HepG2 (cell line): Measurements from ENCODE around the gene CCDC142. TPM values are rescaled to one million over a fixed set of nuclear protein-coding genes. Genes with fewer than 3 reads are reported as not detected.
A peak's percentile ranks its signal among the peaks of the same experiment; 100 is the strongest.

Source experiments
- ATAC-seq: fragments of 200-7000 bp; cut with Tn5 transposase; 3 replicates; pipeline ENCODE4 v1.9.1; 2020; ENCODE audit warnings: mild to moderate bottlenecking, moderate library complexity
- BruUV-seq: library from RNA; stranded (reverse); fragments of 400-500 nt; replicated peaks from 2 replicates; lab custom pipeline; 2021; lab: Mats Ljungman, UMichigan
- CTCF ChIA-PET: fragments of 300-600 bp; formaldehyde crosslinking; extraction: SDS; loops from one replicate; lab custom pipeline; 2021; ENCODE audit warnings: low total read pairs, inconsistent platforms, low intra/inter-chr PET ratio; lab: Yijun Ruan, JAX
- POLR2A ChIA-PET: fragments of 350-600 bp; sonication (Branson Sonifier 250); formaldehyde crosslinking; loops from one replicate; lab custom pipeline; 2020; ENCODE audit warnings: antibody characterized with exemption, inconsistent platforms; lab: Yijun Ruan, JAX
- DNase-seq: peaks from one replicate; pipeline ENCODE4 v3.0.0-alpha.2; 2015; ENCODE audit warnings: low spot score
- FAIRE-seq: peaks from 3 replicates; lab custom pipeline; 2011; peaks lifted over from hg19 to GRCh38; lab: Jason Lieb, UNC
- H2AFZ ChIP-seq: one replicate; pipeline ENCODE4 v1.6.1; 2011; ENCODE audit warnings: low read length, inconsistent platforms
- H3K27ac ChIP-seq: fragments of 300-600 bp; 3 replicates; pipeline ENCODE4 v1.8.0; 2011; ENCODE audit warnings: mixed run types, mild to moderate bottlenecking, mixed read lengths, low read length, inconsistent platforms; ENCODE audit not compliant: insufficient read depth; ENCODE audit errors: extremely low read length
- H3K27me3 ChIP-seq, 2 experiments: fragments of 200-600 bp in 1 of 2; 2 replicates in 1 of 2; 3 replicates in 1 of 2; pipeline versions ENCODE4 v1.6.0 to v1.8.0; 2011; ENCODE audit warnings: low read length in 2 of 2, mild to moderate bottlenecking in 2 of 2, moderate library complexity in 2 of 2, inconsistent platforms in 1 of 2; ENCODE audit not compliant: insufficient read depth in 2 of 2, control insufficient read depth in 1 of 2
- H3K36me3 ChIP-seq, 2 experiments: fragments of 200-600 bp in 1 of 2; replicated peaks in 1 of 2; 2 replicates in 1 of 2; 3 replicates in 1 of 2; pipeline versions ENCODE4 v1.5.1 to v1.8.0; 2011; ENCODE audit warnings: low read length in 2 of 2, inconsistent platforms in 1 of 2; ENCODE audit not compliant: insufficient read depth in 2 of 2, control insufficient read depth in 1 of 2
- H3K4me1 ChIP-seq: 2 replicates; pipeline ENCODE4 v1.5.1; 2012; ENCODE audit warnings: low read length, inconsistent platforms; ENCODE audit not compliant: insufficient read depth
- H3K4me2 ChIP-seq: 2 replicates; pipeline ENCODE4 v1.6.0; 2011; ENCODE audit warnings: low read depth, low read length, inconsistent platforms
- H3K4me3 ChIP-seq, 3 experiments: fragments of 200-600 bp in 1 of 3; sonication (generic), shearing (Covaris generic) in 1 of 3; replicated peaks in 1 of 3; 2 replicates each; pipeline ENCODE4 v1.5.1; 2011 to 2016; ENCODE audit warnings: low read length in 3 of 3, inconsistent platforms in 2 of 3, low read depth in 2 of 3, mild to moderate bottlenecking in 2 of 3, control low read depth in 1 of 3, mixed read lengths in 1 of 3; ENCODE audit not compliant: insufficient read depth in 1 of 3
- H3K79me2 ChIP-seq: one replicate; pipeline ENCODE4 v1.6.1; 2011; ENCODE audit warnings: low read length, inconsistent platforms; ENCODE audit not compliant: insufficient read depth
- H3K9ac ChIP-seq: 2 replicates; pipeline ENCODE4 v1.6.0; 2011; ENCODE audit warnings: mild to moderate bottlenecking, low read depth, low read length, inconsistent platforms; ENCODE audit not compliant: insufficient read depth
- H3K9me3 ChIP-seq: 2 replicates; pipeline ENCODE4 v1.5.1; 2012; ENCODE audit warnings: mild to moderate bottlenecking, low read length
- H4K20me1 ChIP-seq: 2 replicates; pipeline ENCODE4 v1.6.0; 2011; ENCODE audit warnings: inconsistent platforms, mild to moderate bottlenecking, low read length, moderate library complexity; ENCODE audit not compliant: insufficient read depth
- CHCHD3 ChIP-seq: sonication (generic); formaldehyde crosslinking; IDR thresholded peaks from 2 replicates; pipeline ENCODE4 v1.8.0; 2022; ENCODE audit warnings: mild to moderate bottlenecking, missing genetic modification reagents, moderate library complexity
- SMARCC2 ChIP-seq: fragments of 450-650 bp; IDR thresholded peaks from 2 replicates; pipeline ENCODE4 v1.6.1; 2017; ENCODE audit warnings: antibody characterized with exemption, mild to moderate bottlenecking
- TBP ChIP-seq: sonication (generic); formaldehyde crosslinking; IDR thresholded peaks from 2 replicates; pipeline ENCODE4 v1.5.0; 2020; ENCODE audit warnings: missing genetic modification reagents
- TBX2 ChIP-seq: sonication (generic); formaldehyde crosslinking; IDR thresholded peaks from 2 replicates; pipeline ENCODE4 v1.5.0; 2020; ENCODE audit warnings: missing genetic modification reagents, mild to moderate bottlenecking, borderline replicate concordance
- XRCC5 ChIP-seq: fragments of 200-400 bp; formaldehyde crosslinking; optimal IDR thresholded peaks from 2 replicates; pipeline ENCODE3; 2017; ENCODE audit warnings: mild to moderate bottlenecking, low read length
- ZEB1 ChIP-seq: IDR thresholded peaks from 2 replicates; pipeline ENCODE4 v1.6.1; 2012; ENCODE audit warnings: mild to moderate bottlenecking, low read depth, inconsistent platforms; ENCODE audit not compliant: insufficient replicate concordance
- ZNF383 ChIP-seq: sonication (generic); formaldehyde crosslinking; IDR thresholded peaks from 2 replicates; pipeline ENCODE4 v1.4.0; 2020; ENCODE audit warnings: missing genetic modification reagents, mild to moderate bottlenecking, borderline replicate concordance
- ZSCAN21 ChIP-seq: sonication (generic); formaldehyde crosslinking; IDR thresholded peaks from 2 replicates; pipeline ENCODE4 v1.8.0; 2022; ENCODE audit warnings: mild to moderate bottlenecking, missing genetic modification reagents, moderate library complexity, borderline replicate concordance
- WGBS: methylation state at CpG from one replicate; pipeline ENCODE4 v1.1.6; 2017; ENCODE audit warnings: low lambda C conversion rate; 5-methylcytosine and 5-hydroxymethylcytosine counted together
- in situ Hi-C: cut with HindIII; loops from 2 replicates; pipeline ENCODE4 v1.10.0; 2017; ENCODE audit warnings: low pct_unique_long_range_greater_than_20kb; ENCODE audit not compliant: extremely low pct_ligation_motif_present
- intact Hi-C: fragments of 100-400 bp; cut with micrococcal nuclease; formaldehyde crosslinking; loops from one replicate; pipeline ENCODE4 v1.10.0; 2022; ENCODE audit not compliant: unreplicated experiment
- polyA plus RNA-seq, 8 experiments: library from polyadenylated mRNA; depleted of rRNA in 3 of 8; stranded (reverse) in 7 of 8; unstranded in 1 of 8; fragments of >200 nt; fragmentation: Illumina TruSeq in 4 of 8; extraction: Trizol in 4 of 8; gene quantifications; 2 replicates each; pipeline versions ENCODE4 v1.2.1 to v1.2.3, GENCODE V29; 2011 to 2016; ENCODE audit warnings: low read depth in 4 of 8, missing spikeins in 1 of 8, mixed read lengths in 1 of 8; ENCODE audit not compliant: insufficient read depth in 1 of 8
- total RNA-seq, 5 experiments: library from RNA; depleted of rRNA; stranded (reverse); fragments of >200 nt; fragmentation: Illumina TruSeq; extraction: Trizol; gene quantifications; 2 replicates each; pipeline ENCODE4 v1.2.3, GENCODE V29; 2016; ENCODE audit warnings: low read depth in 1 of 5
- TF ChIP-seq, protein P1 (sequence below): sonication (generic); formaldehyde crosslinking; IDR thresholded peaks from 2 replicates; pipeline ENCODE4 v1.4.0; 2020; ENCODE audit warnings: missing genetic modification reagents, mild to moderate bottlenecking, borderline replicate concordance
- TF ChIP-seq, protein P2 (sequence below): sonication (generic); formaldehyde crosslinking; IDR thresholded peaks from 2 replicates; pipeline ENCODE4 v1.5.1; 2020; ENCODE audit warnings: missing genetic modification reagents, mild to moderate bottlenecking, borderline replicate concordance
- TF ChIP-seq, protein P3 (sequence below): sonication (generic); formaldehyde crosslinking; IDR thresholded peaks from 2 replicates; pipeline ENCODE4 v1.5.1; 2020; ENCODE audit warnings: mild to moderate bottlenecking, missing genetic modification reagents, moderate library complexity
- TF ChIP-seq, protein P4 (sequence below): sonication (generic); formaldehyde crosslinking; IDR thresholded peaks from 2 replicates; pipeline ENCODE4 v1.9.0; 2021; ENCODE audit warnings: missing genetic modification reagents, borderline replicate concordance
- TF ChIP-seq, protein P5 (sequence below): sonication (generic); formaldehyde crosslinking; IDR thresholded peaks from 2 replicates; pipeline ENCODE4 v1.4.0; 2020; ENCODE audit warnings: mild to moderate bottlenecking, missing genetic modification reagents

CCDC142 gene
- total and polyA plus RNA-seq, 2 of the 13 experiments (the other 11 are each of a cell fraction or from before 2014, with no cell fraction given) = 14.7 to 30.4 TPM

DNA sequence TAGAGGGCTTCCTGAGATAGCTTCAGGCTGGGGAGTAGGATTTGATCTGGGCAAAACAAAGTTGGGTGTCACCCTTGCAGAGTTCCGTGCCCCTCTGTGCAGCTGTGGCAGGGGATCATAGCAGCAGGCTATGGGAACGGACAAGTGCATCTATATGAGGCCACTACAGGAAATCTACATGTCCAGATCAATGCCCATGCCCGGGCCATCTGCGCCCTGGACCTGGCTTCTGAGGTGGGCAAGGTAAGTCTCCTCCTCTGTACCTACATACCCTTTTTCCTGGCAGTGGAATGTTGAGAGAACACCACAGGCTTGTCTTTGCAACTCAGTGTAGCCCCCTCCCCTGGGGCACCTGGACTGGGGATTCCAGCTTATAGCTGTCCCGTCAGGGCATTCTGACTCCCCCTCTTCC, 57.8 kb downstream of the CCDC142 start:
- no peak for ATAC-seq
- H3K9ac ChIP-seq = no peak overlapping the region
- no peak for DNase-seq
- FAIRE-seq = no peak
- H3K4me2 ChIP-seq = no peak overlapping the region
- H3K4me3 ChIP-seq = no peak overlapping the region
- 91% methylated on average over 5 of the region's 5 CpGs for WGBS
- H4K20me1 ChIP-seq = peaks cover 15% of the 10 kb centered on the region; the same call in 1 of the 2 replicates
- in situ Hi-C loops = no loop called here
- peaks cover 0 to 5% of the 10 kb centered on the region in 2 experiments; a peak in 1 of 5 replicates for H3K27me3 ChIP-seq
- H2AFZ ChIP-seq = no peak overlapping the region
- intact Hi-C loops = loop anchor here (1.0 to 2.0 kb wide), 2 partner anchors 17 to 40 kb away; partner anchors contain the start of gene MOGS
- peaks cover 89% of the 10 kb centered on the region for H3K4me1 ChIP-seq
- H3K9me3 ChIP-seq = no peaks in the 10 kb centered on the region
- H3K36me3 ChIP-seq = peaks cover 24 to 48% of the 10 kb centered on the region in 2 experiments
- H3K79me2 ChIP-seq = no peaks in the 10 kb centered on the region
- BruUV-seq = no TSS peak
- CTCF ChIA-PET = no interaction called here
- H3K27ac ChIP-seq = peak overlapping the region; percentile 6
- POLR2A ChIA-PET = interaction anchor here (0.5 to 9.5 kb wide), 11 partner anchors 10 to 76 kb away, joined by 3 to 272 read pairs (median 4); partner anchors contain the start of genes CCDC142, INO80B, RTKN and TTC31
- no peak for TF ChIP-seq CHCHD3
- TF ChIP-seq, protein P1, sequence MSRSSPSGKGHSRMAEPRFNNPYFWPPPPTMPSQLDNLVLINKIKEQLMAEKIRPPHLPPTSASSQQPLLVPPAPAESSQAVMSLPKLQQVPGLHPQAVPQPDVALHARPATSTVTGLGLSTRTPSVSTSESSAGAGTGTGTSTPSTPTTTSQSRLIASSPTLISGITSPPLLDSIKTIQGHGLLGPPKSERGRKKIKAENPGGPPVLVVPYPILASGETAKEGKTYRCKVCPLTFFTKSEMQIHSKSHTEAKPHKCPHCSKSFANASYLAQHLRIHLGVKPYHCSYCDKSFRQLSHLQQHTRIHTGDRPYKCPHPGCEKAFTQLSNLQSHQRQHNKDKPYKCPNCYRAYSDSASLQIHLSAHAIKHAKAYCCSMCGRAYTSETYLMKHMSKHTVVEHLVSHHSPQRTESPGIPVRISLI = no peak
- TF ChIP-seq, protein P2, sequence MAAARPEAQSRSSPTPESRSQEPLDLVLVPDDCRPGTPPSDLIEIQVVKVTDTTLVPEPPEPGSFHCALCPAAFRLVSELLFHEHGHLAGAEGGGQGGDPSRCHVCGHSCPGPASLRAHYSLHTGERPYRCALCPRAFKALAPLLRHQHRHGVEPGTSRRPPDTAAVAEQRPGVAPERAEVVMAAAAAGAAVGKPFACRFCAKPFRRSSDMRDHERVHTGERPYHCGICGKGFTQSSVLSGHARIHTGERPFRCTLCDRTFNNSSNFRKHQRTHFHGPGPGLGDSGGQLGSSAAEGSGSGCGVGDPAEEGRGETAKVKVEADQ (CRISPR knock-in tag) = no peak
- TF ChIP-seq TBP (CRISPR knock-in tag) = no peak
- no peak for TF ChIP-seq SMARCC2
- no peak for TF ChIP-seq TBX2 (CRISPR knock-in tag)
- TF ChIP-seq, protein P3, sequence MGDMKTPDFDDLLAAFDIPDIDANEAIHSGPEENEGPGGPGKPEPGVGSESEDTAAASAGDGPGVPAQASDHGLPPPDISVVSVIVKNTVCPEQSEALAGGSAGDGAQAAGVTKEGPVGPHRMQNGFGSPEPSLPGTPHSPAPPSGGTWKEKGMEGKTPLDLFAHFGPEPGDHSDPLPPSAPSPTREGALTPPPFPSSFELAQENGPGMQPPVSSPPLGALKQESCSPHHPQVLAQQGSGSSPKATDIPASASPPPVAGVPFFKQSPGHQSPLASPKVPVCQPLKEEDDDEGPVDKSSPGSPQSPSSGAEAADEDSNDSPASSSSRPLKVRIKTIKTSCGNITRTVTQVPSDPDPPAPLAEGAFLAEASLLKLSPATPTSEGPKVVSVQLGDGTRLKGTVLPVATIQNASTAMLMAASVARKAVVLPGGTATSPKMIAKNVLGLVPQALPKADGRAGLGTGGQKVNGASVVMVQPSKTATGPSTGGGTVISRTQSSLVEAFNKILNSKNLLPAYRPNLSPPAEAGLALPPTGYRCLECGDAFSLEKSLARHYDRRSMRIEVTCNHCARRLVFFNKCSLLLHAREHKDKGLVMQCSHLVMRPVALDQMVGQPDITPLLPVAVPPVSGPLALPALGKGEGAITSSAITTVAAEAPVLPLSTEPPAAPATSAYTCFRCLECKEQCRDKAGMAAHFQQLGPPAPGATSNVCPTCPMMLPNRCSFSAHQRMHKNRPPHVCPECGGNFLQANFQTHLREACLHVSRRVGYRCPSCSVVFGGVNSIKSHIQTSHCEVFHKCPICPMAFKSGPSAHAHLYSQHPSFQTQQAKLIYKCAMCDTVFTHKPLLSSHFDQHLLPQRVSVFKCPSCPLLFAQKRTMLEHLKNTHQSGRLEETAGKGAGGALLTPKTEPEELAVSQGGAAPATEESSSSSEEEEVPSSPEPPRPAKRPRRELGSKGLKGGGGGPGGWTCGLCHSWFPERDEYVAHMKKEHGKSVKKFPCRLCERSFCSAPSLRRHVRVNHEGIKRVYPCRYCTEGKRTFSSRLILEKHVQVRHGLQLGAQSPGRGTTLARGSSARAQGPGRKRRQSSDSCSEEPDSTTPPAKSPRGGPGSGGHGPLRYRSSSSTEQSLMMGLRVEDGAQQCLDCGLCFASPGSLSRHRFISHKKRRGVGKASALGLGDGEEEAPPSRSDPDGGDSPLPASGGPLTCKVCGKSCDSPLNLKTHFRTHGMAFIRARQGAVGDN (CRISPR knock-in tag) = peak; percentile 40; the same call in 1 of the 2 replicates
- no peak for TF ChIP-seq ZNF383 (CRISPR knock-in tag)
- TF ChIP-seq, protein P4, sequence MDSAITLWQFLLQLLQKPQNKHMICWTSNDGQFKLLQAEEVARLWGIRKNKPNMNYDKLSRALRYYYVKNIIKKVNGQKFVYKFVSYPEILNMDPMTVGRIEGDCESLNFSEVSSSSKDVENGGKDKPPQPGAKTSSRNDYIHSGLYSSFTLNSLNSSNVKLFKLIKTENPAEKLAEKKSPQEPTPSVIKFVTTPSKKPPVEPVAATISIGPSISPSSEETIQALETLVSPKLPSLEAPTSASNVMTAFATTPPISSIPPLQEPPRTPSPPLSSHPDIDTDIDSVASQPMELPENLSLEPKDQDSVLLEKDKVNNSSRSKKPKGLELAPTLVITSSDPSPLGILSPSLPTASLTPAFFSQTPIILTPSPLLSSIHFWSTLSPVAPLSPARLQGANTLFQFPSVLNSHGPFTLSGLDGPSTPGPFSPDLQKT (CRISPR knock-in tag) = no peak; the same call in 1 of the 2 replicates
- no peak for TF ChIP-seq XRCC5
- no peak for TF ChIP-seq ZSCAN21
- TF ChIP-seq, protein P5, sequence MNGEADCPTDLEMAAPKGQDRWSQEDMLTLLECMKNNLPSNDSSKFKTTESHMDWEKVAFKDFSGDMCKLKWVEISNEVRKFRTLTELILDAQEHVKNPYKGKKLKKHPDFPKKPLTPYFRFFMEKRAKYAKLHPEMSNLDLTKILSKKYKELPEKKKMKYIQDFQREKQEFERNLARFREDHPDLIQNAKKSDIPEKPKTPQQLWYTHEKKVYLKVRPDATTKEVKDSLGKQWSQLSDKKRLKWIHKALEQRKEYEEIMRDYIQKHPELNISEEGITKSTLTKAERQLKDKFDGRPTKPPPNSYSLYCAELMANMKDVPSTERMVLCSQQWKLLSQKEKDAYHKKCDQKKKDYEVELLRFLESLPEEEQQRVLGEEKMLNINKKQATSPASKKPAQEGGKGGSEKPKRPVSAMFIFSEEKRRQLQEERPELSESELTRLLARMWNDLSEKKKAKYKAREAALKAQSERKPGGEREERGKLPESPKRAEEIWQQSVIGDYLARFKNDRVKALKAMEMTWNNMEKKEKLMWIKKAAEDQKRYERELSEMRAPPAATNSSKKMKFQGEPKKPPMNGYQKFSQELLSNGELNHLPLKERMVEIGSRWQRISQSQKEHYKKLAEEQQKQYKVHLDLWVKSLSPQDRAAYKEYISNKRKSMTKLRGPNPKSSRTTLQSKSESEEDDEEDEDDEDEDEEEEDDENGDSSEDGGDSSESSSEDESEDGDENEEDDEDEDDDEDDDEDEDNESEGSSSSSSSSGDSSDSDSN (CRISPR knock-in tag) = no peak
- no peak for TF ChIP-seq ZEB1
